Neural crest cell (in vitro differentiated cells): ENCODE results near the gene CASP7. TPM values are rescaled to one million over a fixed set of nuclear protein-coding genes. Genes with fewer than 3 reads are reported as not detected.

ENCODE experiments used
- DNase-seq: peaks from one replicate; pipeline ENCODE4 v3.0.0; 2021; ENCODE audit warnings: low read depth, mixed read lengths, low spot score
- H3K27ac Mint-ChIP-seq: one replicate; pipeline ENCODE4 v1.8.0; 2021; ENCODE audit warnings: mild to moderate bottlenecking, mixed read lengths; ENCODE audit not compliant: unreplicated experiment
- H3K27me3 Mint-ChIP-seq: 2 replicates; pipeline ENCODE4 v1.8.0; 2021; ENCODE audit warnings: low read depth, mild to moderate bottlenecking, mixed read lengths
- H3K36me3 Mint-ChIP-seq: 2 replicates; pipeline ENCODE4 v1.8.0; 2021; ENCODE audit warnings: low read depth, mild to moderate bottlenecking, mixed read lengths
- H3K4me1 Mint-ChIP-seq: 2 replicates; pipeline ENCODE4 v1.8.0; 2021; ENCODE audit warnings: mixed read lengths
- H3K4me3 Mint-ChIP-seq: one replicate; pipeline ENCODE4 v1.8.0; 2021; ENCODE audit warnings: mild to moderate bottlenecking, mixed read lengths
- H3K9me3 Mint-ChIP-seq: 2 replicates; pipeline ENCODE4 v1.8.0; 2021; ENCODE audit warnings: mixed read lengths
- long read RNA-seq: library from polyadenylated mRNA; unstranded; transcript quantifications from one replicate; pipeline ENCODE4 v2.0.0, GENCODE V29; 2020
- total RNA-seq: library from RNA; stranded (reverse); gene quantifications from 2 replicates; pipeline ENCODE4 v1.2.1, GENCODE V29; 2021
- TF ChIP-seq, protein P1 (sequence below): fragments of 200-600 bp; sonication (generic); conservative IDR thresholded peaks from 2 replicates; pipeline ENCODE4 v1.5.0; 2021; ENCODE audit warnings: antibody characterized with exemption, mild to moderate bottlenecking

The CASP7 gene
- total RNA-seq: 16.6 and 17.4 TPM in 2 replicates
- long read RNA-seq, transcript CASP7-203 (7 exons, 2,377 nt): major isoform, 54 of 98 reads
- long read RNA-seq, transcript CASP7-211 (7 exons, 2,467 nt): minor isoform, 34 of 98 reads
- long read RNA-seq, partial matches to known transcripts: 3 of 98 reads
- long read RNA-seq, other reads (novel, unspliced or antisense): 6 of 98 reads

DNA sequence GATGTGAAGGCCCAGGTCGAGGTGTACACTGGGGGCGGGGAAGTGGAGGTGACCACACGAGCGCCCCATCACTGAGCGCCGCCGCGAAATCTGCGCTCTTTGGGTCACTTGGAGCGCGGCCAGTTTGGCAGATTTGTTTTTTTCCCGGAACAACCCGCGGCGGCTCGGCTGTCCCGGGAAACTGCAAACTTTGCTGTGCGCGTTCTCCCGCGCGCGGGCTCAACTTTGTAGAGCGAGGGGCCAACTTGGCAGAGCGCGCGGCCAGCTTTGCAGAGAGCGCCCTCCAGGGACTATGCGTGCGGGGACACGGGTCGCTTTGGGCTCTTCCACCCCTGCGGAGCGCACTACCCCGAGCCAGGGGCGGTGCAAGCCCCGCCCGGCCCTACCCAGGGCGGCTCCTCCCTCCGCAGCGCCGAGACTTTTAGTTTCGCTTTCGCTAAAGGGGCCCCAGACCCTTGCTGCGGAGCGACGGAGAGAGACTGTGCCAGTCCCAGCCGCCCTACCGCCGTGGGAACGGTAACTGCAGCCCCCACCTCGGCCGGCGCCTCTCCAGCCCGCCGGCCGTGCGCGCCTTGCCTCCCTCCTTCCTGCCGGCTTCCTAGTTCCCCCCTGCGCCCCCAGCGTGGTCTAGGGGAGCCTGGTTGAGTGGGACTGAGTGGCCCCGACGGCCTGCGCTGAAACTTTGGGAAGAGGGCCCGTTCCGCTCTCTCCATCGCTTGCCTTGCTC lies at the start of gene CASP7:
Gene CASP7 (plus strand): TSS at position 450 of the 727 bp plus-strand sequence. CDS start 17,582 bp downstream, outside the sequence.
- no peaks in the 10 kb centered on the region for H3K27me3 Mint-ChIP-seq
- peak within 1 kb of the TSS; percentile 84 for H3K27ac Mint-ChIP-seq
- TF ChIP-seq, protein P1, sequence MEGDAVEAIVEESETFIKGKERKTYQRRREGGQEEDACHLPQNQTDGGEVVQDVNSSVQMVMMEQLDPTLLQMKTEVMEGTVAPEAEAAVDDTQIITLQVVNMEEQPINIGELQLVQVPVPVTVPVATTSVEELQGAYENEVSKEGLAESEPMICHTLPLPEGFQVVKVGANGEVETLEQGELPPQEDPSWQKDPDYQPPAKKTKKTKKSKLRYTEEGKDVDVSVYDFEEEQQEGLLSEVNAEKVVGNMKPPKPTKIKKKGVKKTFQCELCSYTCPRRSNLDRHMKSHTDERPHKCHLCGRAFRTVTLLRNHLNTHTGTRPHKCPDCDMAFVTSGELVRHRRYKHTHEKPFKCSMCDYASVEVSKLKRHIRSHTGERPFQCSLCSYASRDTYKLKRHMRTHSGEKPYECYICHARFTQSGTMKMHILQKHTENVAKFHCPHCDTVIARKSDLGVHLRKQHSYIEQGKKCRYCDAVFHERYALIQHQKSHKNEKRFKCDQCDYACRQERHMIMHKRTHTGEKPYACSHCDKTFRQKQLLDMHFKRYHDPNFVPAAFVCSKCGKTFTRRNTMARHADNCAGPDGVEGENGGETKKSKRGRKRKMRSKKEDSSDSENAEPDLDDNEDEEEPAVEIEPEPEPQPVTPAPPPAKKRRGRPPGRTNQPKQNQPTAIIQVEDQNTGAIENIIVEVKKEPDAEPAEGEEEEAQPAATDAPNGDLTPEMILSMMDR: no peak
- peaks cover 15% of the 10 kb centered on the region for H3K36me3 Mint-ChIP-seq
- peak; percentile 70 for DNase-seq
- H3K9me3 Mint-ChIP-seq: peaks cover 10% of the 10 kb centered on the region
- peaks cover 30% of the 10 kb centered on the region for H3K4me1 Mint-ChIP-seq
- peak within 1 kb of the TSS; percentile 98 for H3K4me3 Mint-ChIP-seq

DNA sequence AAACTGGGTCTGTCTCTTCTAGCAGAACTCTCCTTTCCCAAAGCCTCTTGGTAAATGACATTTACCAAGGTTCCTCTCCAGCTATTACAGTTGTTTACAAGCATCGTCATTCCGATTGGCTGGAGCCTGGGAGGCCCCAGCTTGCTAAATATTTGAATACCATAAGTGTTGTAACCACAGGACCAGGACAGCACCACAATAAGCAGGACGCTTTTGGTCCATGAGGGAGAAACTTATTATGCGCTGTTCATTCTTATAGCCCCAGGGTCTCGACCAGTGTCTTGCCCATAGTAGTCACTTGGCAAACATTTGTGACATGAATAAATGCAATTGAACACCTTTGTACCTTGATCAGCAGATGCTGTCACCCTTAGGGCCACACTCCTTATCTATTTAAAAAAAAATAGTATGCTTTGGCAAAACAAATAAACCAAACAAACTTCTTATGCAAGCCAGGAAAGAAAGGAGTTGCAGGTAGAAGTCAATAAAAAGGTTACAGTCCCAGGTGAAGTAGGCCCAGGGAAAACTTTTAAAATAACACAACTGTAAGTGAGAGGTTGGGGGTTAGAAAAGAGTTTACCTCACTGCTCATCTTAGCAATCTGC lies 48.7 kb upstream of the CASP7 start:
- TF ChIP-seq, protein P1: no peak
- peaks cover 8% of the 10 kb centered on the region for H3K4me1 Mint-ChIP-seq
- H3K4me3 Mint-ChIP-seq: no peak overlapping the region
- H3K9me3 Mint-ChIP-seq: peaks cover 12% of the 10 kb centered on the region
- no peaks in the 10 kb centered on the region for H3K36me3 Mint-ChIP-seq
- H3K27ac Mint-ChIP-seq: no peak overlapping the region
- no peaks in the 10 kb centered on the region for H3K27me3 Mint-ChIP-seq
- DNase-seq: no peak

DNA sequence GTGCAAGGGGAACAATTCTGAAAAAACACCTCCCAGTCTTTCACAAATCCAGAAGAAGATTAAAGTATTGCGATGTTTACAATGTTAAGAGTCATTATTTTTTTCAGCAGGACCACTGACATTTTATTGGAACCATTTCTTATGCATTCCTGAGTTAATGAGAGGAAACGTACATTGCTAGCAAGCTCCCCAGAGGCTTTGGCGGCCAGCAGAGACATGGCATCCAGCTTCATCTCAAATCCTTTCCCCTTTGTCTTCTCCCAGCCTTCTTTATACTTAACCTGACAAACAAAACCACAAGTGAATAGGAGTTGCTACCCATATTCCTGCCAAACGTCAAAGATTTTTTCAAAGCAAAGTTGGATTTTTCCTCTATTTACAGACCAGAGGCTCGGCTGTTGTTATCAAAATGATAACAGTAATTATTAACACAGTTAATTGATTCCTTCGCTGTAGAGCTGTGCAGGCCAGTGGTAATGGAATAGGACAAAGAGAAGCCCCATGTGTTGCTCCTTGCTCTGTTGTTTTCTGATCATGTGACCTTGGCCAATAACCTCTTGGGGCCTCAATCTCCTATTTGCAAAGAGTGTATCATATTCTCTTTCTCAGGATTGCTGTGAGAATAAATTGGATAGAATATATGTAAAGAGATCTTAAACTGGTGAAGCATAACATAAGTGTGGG lies 47.9 kb upstream of the CASP7 start:
- no peak for DNase-seq
- H3K4me1 Mint-ChIP-seq: peaks cover 8% of the 10 kb centered on the region
- no peaks in the 10 kb centered on the region for H3K27me3 Mint-ChIP-seq
- TF ChIP-seq, protein P1: no peak
- no peak overlapping the region for H3K4me3 Mint-ChIP-seq
- H3K36me3 Mint-ChIP-seq: no peaks in the 10 kb centered on the region
- H3K9me3 Mint-ChIP-seq: peaks cover 12% of the 10 kb centered on the region
- peak overlapping the region; percentile 70 for H3K27ac Mint-ChIP-seq

DNA sequence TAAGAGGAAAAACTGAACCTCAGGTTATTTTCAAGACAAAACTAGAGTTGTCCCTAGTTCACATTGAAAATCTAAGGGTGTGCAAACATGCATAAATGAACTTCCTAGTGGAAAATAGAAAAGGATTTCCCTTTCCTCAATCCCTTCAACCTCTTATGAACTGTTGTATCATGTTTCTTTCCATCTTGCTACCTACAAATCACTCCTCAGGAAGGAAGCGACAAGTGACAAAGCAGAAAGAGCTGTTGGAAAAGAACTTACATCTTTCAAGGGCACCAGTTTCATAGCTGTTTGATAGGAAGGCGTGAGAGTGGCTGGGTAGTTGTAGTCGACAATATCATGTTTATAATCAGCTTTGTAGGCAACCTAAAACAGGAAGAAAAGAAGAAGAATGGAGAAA lies 39.7 kb upstream of the CASP7 start:
- H3K4me3 Mint-ChIP-seq: no peak overlapping the region
- no peaks in the 10 kb centered on the region for H3K36me3 Mint-ChIP-seq
- H3K9me3 Mint-ChIP-seq: peaks cover 4% of the 10 kb centered on the region
- TF ChIP-seq, protein P1: no peak
- H3K27ac Mint-ChIP-seq: no peak overlapping the region
- peaks cover 7% of the 10 kb centered on the region for H3K4me1 Mint-ChIP-seq
- no peaks in the 10 kb centered on the region for H3K27me3 Mint-ChIP-seq
- DNase-seq: no peak

DNA sequence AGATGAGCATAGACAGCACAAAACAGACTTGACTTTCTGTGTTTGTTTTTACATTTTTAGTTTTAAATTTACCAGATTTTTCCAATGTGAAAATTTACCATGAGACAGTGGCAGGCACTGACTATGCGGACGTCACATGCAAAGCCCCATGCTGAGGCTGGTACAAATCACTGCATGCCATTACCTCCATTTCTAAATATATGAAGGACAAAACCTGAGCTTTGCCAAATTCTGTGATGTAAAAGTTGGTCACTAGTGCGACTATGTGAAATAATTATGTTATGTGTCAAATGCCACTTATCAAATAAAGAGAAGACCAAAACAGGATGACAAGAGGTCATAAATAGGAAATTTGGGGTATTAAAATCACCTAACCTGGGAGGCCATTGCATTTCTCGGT lies 38.0 kb upstream of the CASP7 start:
- DNase-seq: no peak
- Mint-ChIP-seq H3K36me3 (no peaks in the 10 kb centered on the region), H3K4me1 (peaks cover 16% of the 10 kb centered on the region), H3K9me3 (peaks cover 2% of the 10 kb centered on the region), H3K27me3 (no peaks in the 10 kb centered on the region), H3K4me3 (no peak overlapping the region), H3K27ac (no peak overlapping the region)
- TF ChIP-seq, protein P1: no peak
